Transverse colon (tissue), 4 donors: Measurements from ENCODE around the gene FOXP1. TPM values are rescaled to one million over a fixed set of nuclear protein-coding genes. Genes with fewer than 3 reads are reported as not detected.

ENCODE experiments used
- DNase-seq: peaks from one replicate; pipeline ENCODE4 v3.0.0-alpha.2; 2019
- H3K27ac ChIP-seq, 4 donors: fragments of 200-600 bp; sonication (generic); 2 replicates each; pipeline ENCODE4 v1.5.1; 2016 to 2018; ENCODE audit warnings: inconsistent platforms in 4 of 4
- H3K27me3 ChIP-seq: fragments of 200-600 bp; sonication (generic); 2 replicates; pipeline ENCODE4 v1.5.1; 2017; ENCODE audit warnings: inconsistent platforms
- H3K36me3 ChIP-seq, 4 donors: fragments of 200-600 bp; sonication (generic); 2 replicates each; pipeline ENCODE4 v1.5.1; 2017 to 2019; ENCODE audit warnings: inconsistent platforms in 4 of 4
- H3K4me1 ChIP-seq, 4 donors: fragments of 200-600 bp; sonication (generic); 2 replicates each; pipeline ENCODE4 v1.5.1; 2017 to 2020; ENCODE audit warnings: inconsistent platforms in 4 of 4
- H3K4me3 ChIP-seq, 4 donors: fragments of 200-600 bp; sonication (generic); 1 replicate in 1 of 4; 2 replicates in 3 of 4; pipeline versions ENCODE4 v1.5.1 to v1.6.1; 2017 to 2019; ENCODE audit warnings: inconsistent platforms in 4 of 4
- H3K9me3 ChIP-seq, 2 donors: fragments of 200-600 bp; sonication (generic); 2 replicates each; pipeline ENCODE4 v1.5.1; 2017 to 2019; ENCODE audit warnings: inconsistent platforms in 2 of 2
- EP300 ChIP-seq: sonication (generic); formaldehyde crosslinking; IDR thresholded peaks from one replicate; pipeline ENCODE4 v1.6.1; 2017; ENCODE audit warnings: antibody characterized with exemption, low read depth
- POLR2A ChIP-seq: fragments of 450-650 bp; IDR thresholded peaks from one replicate; pipeline ENCODE4 v1.6.1; 2016; ENCODE audit warnings: antibody characterized with exemption, mild to moderate bottlenecking, moderate library complexity
- POLR2AphosphoS5 ChIP-seq, 3 donors: sonication (generic); formaldehyde crosslinking; IDR thresholded peaks; one replicate each; pipeline ENCODE4 v1.6.1; 2016; ENCODE audit warnings: antibody characterized with exemption in 3 of 3
- WGBS, 2 donors: methylation state at CpG; one replicate each; pipeline ENCODE4 v1.1.5; 2018; ENCODE audit warnings: low coverage in 1 of 2; 5-methylcytosine and 5-hydroxymethylcytosine counted together
- in situ Hi-C, 4 donors: fragments of 200-750 bp; cut with MboI; loops; one replicate each; pipeline versions ENCODE4 v1.15.0 to v1.15.1; 2017; ENCODE audit warnings: low sequenced_read_pairs in 3 of 4, low pct_ligation_motif_present in 1 of 4, low pct_unique_long_range_greater_than_20kb in 1 of 4
- intact Hi-C: fragments of 100-400 bp; cut with DNase I; formaldehyde crosslinking; loops from one replicate; pipeline ENCODE4 v1.15.1; 2023; ENCODE audit warnings: low total_unique reads
- total RNA-seq, 4 donors: library from RNA; depleted of rRNA; stranded (reverse); fragments of >200 nt; gene quantifications; one replicate each; pipeline ENCODE4 v1.1.0, GENCODE V29; 2016
- TF ChIP-seq, protein P1 (sequence below), 5 experiments: fragments of 200-600 bp in 3 of 5; fragments of 450-650 bp in 2 of 5; sonication (generic) in 3 of 5; IDR thresholded peaks; 1 replicate in 2 of 5; 2 replicates in 3 of 5; pipeline ENCODE4 v1.5.1; 2016 to 2017; ENCODE audit warnings: antibody characterized with exemption in 5 of 5, inconsistent platforms in 3 of 5, mild to moderate bottlenecking in 2 of 5, moderate library complexity in 1 of 5

FOXP1 gene
- total RNA-seq, 4 donors from 2014 or later: 102 to 260 (median 150) TPM

- DNase-seq: no peak
- 83 to 99% methylated on average over 5 to 15 of the region's 15 CpGs for WGBS, 2 donors
- TF ChIP-seq POLR2A: no peak
- no peaks in the 10 kb centered on the region for H3K9me3 ChIP-seq
- intact Hi-C loops (no loop called here), in situ Hi-C loops (no loop called here)
- no peak overlapping the region for H3K4me3 ChIP-seq
- no peak overlapping the region for H3K27ac ChIP-seq
- H3K27me3 ChIP-seq: no peaks in the 10 kb centered on the region
- H3K36me3 ChIP-seq: no peaks in the 10 kb centered on the region
- H3K4me1 ChIP-seq: peaks cover 0 to 6% (median 2%) of the 10 kb centered on the region in 4 donors
Observed at GRCh38 chr3:71414189-71414927, 169.2 kb downstream of the FOXP1 start.

DNA sequence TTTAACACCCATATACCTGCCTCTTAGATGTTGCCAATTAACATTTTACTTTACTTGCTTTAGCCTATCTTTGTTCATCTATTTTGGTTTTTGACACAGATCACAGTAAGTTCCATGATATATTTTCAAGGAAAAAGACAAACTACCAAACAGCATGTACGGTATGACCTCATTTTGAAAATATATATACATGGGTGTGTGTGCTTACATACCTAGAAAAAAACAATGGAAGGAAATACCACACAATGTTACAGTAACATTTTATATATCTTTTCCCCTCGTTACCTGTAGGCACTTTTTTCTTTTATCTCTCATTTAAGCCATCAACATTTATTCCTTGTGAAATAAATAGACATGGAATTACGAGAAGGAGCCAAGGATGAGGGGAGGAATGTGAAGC is 170.0 kb downstream of the FOXP1 start:
- intact Hi-C loops: no loop called here
- H3K4me1 ChIP-seq: peaks cover 0 to 6% (median 2%) of the 10 kb centered on the region in 4 donors
- no peak for DNase-seq
- 36 to 57% methylated on average over 3 of the region's 3 CpGs for WGBS, 2 donors
- no peak overlapping the region for H3K27ac ChIP-seq
- H3K27me3 ChIP-seq: no peaks in the 10 kb centered on the region
- TF ChIP-seq EP300 (no peak), POLR2AphosphoS5 (IDR thresholded peaks at IDR 0.05) (no peak), POLR2A (no peak)
- TF ChIP-seq, protein P1, sequence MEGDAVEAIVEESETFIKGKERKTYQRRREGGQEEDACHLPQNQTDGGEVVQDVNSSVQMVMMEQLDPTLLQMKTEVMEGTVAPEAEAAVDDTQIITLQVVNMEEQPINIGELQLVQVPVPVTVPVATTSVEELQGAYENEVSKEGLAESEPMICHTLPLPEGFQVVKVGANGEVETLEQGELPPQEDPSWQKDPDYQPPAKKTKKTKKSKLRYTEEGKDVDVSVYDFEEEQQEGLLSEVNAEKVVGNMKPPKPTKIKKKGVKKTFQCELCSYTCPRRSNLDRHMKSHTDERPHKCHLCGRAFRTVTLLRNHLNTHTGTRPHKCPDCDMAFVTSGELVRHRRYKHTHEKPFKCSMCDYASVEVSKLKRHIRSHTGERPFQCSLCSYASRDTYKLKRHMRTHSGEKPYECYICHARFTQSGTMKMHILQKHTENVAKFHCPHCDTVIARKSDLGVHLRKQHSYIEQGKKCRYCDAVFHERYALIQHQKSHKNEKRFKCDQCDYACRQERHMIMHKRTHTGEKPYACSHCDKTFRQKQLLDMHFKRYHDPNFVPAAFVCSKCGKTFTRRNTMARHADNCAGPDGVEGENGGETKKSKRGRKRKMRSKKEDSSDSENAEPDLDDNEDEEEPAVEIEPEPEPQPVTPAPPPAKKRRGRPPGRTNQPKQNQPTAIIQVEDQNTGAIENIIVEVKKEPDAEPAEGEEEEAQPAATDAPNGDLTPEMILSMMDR (IDR thresholded peaks at IDR 0.05): no peak
- in situ Hi-C loops: no loop called here
- H3K4me3 ChIP-seq: no peak overlapping the region
- H3K9me3 ChIP-seq: no peaks in the 10 kb centered on the region
- H3K36me3 ChIP-seq: no peaks in the 10 kb centered on the region

DNA sequence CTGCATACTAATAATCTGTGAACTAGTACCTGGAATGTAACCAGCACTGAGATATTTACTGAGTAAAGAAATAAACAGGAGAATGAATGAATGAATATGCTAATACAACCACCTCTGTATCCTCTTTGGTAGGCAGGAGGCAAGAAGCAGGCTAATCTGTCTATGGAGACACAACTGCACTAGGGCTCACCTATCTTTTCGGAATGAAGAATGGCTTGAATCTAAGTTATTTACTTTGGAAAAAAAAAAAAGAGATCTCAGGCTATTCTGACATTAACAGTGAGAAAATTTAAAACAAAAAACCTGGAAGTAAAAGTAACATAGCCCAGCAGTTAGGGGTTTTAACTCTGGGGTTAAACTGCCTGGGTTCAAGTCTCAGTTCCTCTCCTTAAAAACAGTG is 174.2 kb downstream of the FOXP1 start:
- 97 to 100% methylated on average over 1 of the region's 1 CpG for WGBS, 2 donors

DNA sequence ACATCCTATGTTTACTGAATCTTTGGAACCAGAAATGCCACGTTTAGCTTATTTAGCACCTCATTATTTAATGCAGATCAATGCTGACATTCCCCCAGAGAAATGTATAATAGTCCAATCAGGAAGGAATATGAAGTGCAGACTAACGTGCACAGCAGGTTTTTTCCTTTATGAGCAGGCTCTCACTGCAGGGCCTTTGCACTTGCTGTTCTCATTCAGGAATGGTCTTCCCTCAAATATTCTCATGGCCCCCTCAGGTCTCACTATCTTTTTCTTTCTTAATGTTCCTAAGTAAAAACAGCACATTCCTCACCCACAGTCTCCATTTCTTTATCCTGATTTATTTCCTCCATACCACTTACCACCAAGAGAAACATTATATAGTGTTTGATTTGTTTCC is 174.6 kb downstream of the FOXP1 start:
- Histone ChIP-seq H3K4me1 (peaks cover 0 to 2% (median under 1%) of the 10 kb centered on the region in 4 donors), H3K27me3 (no peaks in the 10 kb centered on the region), H3K27ac (no peak overlapping the region), H3K36me3 (no peaks in the 10 kb centered on the region), H3K4me3 (no peak overlapping the region), H3K9me3 (no peaks in the 10 kb centered on the region)
- in situ Hi-C loops: no loop called here
- no peak for DNase-seq
- intact Hi-C loops: no loop called here
- no peak for TF ChIP-seq POLR2A
- no peak for TF ChIP-seq EP300
- no peak for TF ChIP-seq POLR2AphosphoS5 (IDR thresholded peaks at IDR 0.05)
- TF ChIP-seq, protein P1 (IDR thresholded peaks at IDR 0.05): no peak
- 85% methylated on average over 2 of the region's 2 CpGs; no CpG with 5 or more reads in 1 of the 2 donors for WGBS, 2 donors

More for the DNA sequence above, 174.2 kb downstream of the FOXP1 start:
- intact Hi-C loops (no loop called here), in situ Hi-C loops (no loop called here)
- H3K4me1 ChIP-seq: peaks cover 0 to 6% (median 2%) of the 10 kb centered on the region in 4 donors
- TF ChIP-seq EP300 (no peak), POLR2AphosphoS5 (IDR thresholded peaks at IDR 0.05) (no peak), POLR2A (no peak)
- TF ChIP-seq, protein P1 (IDR thresholded peaks at IDR 0.05): no peak
- no peak overlapping the region for H3K27ac ChIP-seq
- no peaks in the 10 kb centered on the region for H3K36me3 ChIP-seq
- no peak for DNase-seq
- no peaks in the 10 kb centered on the region for H3K27me3 ChIP-seq
- no peak overlapping the region for H3K4me3 ChIP-seq
- H3K9me3 ChIP-seq: no peaks in the 10 kb centered on the region

DNA sequence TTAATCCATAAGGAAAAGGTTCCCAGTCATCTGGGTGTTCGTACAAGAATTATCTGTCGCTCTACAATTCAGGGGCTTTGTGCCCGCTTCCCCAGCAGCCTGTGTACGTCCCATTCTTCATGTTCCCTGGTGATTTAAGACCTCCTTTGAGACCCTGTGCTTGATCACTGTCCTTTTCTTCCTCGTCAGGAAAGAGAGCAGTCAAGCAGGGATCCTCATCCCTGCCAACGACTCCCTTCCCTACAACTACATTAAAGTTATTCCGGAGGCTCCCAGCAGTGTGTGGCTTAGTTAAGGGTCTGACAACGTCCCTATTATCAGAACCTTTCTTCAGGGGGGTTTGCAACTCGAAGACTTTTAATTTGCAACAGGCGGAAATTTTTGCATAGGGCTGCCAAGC is 175.7 kb downstream of the FOXP1 start:
- in situ Hi-C loops (no loop called here), intact Hi-C loops (no loop called here)
- Histone ChIP-seq H3K9me3 (no peaks in the 10 kb centered on the region), H3K4me1 (peaks cover 0 to 3% (median 0%) of the 10 kb centered on the region in 4 donors), H3K36me3 (no peaks in the 10 kb centered on the region), H3K27me3 (no peaks in the 10 kb centered on the region), H3K4me3 (no peak overlapping the region), H3K27ac (no peak overlapping the region)
- no peak for TF ChIP-seq POLR2A
- no peak for TF ChIP-seq POLR2AphosphoS5 (IDR thresholded peaks at IDR 0.05)
- TF ChIP-seq, protein P1 (IDR thresholded peaks at IDR 0.05): no peak
- no peak for TF ChIP-seq EP300
- DNase-seq: no peak
- WGBS, 2 donors: 71 to 81% methylated on average over 10 of the region's 10 CpGs
